ENCODE data around the gene RAB40B.

Gene RAB40B

GRCh38 chr17:82649501-82650261, 48.8 kb downstream of the RAB40B start:
- no peak for DNase-seq (ENCODE audit: low read depth in 2 of 2)

GRCh38 chr17:82648742-82649331, 49.7 kb downstream of the RAB40B start:
- no peak for DNase-seq (ENCODE audit: low read depth in 2 of 2)

GRCh38 chr17:82648165-82648668, 50.3 kb downstream of the RAB40B start, which contains the start of gene WDR45B:
TSS of gene WDR45B (minus strand) at chr17:82648444. CDS start at chr17:82648340, 104 bp downstream.
- DNase-seq (ENCODE audit: low read depth in 2 of 2): peak; percentile 87 to 91

- peak; percentile 15 to 20 for DNase-seq (ENCODE audit: low read depth in 2 of 2)
Measured at GRCh38 chr17:82647593-82648164, 50.8 kb downstream of the RAB40B start.

- no peak for DNase-seq (ENCODE audit: low read depth in 2 of 2)
Measured at GRCh38 chr17:82645516-82645915, 53.0 kb downstream of the RAB40B start.

GRCh38 chr17:82644148-82644547, 54.4 kb downstream of the RAB40B start:
- no peak for DNase-seq (ENCODE audit: low read depth in 2 of 2)

GRCh38 chr17:82642022-82642421, 56.5 kb downstream of the RAB40B start:
- DNase-seq (ENCODE audit: low read depth in 2 of 2): no peak

- no peak for DNase-seq (ENCODE audit: low read depth in 2 of 2)
Measured at GRCh38 chr17:82640036-82640435, 58.5 kb downstream of the RAB40B start.

DNA sequence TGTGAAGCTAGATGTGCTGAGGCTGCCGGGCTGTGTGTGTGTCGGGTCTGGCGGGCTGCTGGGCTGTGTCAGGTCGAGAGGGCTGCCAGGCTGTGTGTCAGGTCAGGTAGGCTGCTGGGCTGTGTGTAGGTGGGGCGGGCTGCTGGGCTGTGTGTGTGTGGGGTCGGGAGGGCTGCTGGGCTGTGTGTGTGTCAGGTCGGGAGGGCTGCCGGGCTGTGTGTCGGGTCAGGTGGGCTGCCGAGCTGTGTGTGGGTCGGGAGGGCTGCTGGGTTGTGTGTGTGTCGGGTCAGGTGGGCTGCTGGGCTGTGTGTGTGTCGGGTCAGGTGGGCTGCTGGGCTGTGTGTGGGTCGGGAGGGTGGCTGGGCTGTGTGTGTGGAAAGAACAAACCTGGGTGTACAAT, 58.9 kb downstream of the RAB40B start:
- DNase-seq (ENCODE audit: low read depth in 2 of 2): no peak

GRCh38 chr17:82638183-82638773, 60.2 kb downstream of the RAB40B start:
- DNase-seq (ENCODE audit: low read depth in 2 of 2): no peak

GRCh38 chr17:82636626-82637598, 61.6 kb downstream of the RAB40B start:
- no peak for DNase-seq (ENCODE audit: low read depth in 2 of 2)

DNA sequence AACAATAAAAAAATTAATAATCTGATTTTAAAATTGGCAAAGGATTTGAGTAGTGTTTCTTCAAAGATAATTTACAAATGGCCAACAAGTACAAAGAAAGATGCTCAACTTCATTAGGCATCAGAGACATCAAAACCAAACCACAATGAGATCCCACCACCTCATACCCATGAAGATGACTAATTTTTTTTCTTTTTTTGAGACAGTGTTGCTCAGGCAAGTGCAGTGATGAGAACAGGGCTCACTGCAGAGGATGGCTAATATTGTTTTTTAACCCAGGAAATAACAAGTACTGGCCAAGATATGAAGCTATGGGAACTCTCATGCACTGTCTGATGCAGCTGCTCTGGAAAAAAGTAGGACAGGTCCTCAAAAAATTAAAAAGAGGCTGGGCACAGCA, 65.2 kb downstream of the RAB40B start:
- DNase-seq (ENCODE audit: low read depth in 2 of 2): no peak

GRCh38 chr17:82632451-82632850, 66.0 kb downstream of the RAB40B start:
- no peak for DNase-seq (ENCODE audit: low read depth in 2 of 2)

DNA sequence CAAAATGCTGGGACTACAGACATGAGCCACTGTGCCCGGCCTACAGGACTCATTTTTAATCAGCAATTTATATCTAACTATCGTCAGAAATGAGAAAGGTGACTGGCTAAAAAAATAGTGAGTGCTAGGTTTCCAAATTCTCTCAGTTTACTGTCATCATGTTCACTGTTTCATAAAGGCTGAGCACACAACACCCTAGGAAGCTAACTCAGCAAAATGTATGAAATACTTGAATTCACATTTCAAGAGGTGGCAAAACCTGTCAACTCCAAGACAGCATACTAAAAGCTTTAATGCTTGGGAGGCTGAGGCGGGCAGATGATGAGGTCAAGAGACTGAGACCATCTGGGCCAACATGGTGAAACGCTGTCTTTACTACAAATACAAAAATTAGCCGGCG, 67.0 kb downstream of the RAB40B start:
- DNase-seq (ENCODE audit: low read depth in 2 of 2): no peak

- no peak for DNase-seq (ENCODE audit: low read depth in 2 of 2)
Measured at GRCh38 chr17:82630212-82630611, 68.3 kb downstream of the RAB40B start.

GRCh38 chr17:82629748-82630147, 68.8 kb downstream of the RAB40B start:
- DNase-seq (ENCODE audit: low read depth in 2 of 2): no peak

GRCh38 chr17:82627405-82627804, 71.1 kb downstream of the RAB40B start:
- no peak for DNase-seq (ENCODE audit: low read depth in 2 of 2)

DNA sequence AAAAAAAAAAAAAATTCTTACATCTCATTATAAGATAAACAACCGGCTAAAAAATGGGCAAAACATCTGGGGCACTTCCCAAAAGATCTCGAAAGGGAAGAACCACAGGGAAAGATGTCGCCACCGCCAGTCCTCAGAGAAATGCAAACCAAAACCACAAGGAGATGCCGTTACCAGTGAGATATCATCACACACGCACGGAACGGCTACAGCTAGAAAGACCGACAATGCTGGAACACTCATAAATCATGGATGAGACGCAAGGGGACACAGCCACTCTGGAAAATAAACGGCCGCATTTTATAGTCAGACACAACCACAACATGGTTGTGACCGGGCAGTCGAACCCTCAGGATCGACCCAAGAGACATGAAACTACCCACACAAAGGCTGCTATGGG, 74.8 kb downstream of the RAB40B start:
- DNase-seq (ENCODE audit: low read depth in 2 of 2): no peak

DNA sequence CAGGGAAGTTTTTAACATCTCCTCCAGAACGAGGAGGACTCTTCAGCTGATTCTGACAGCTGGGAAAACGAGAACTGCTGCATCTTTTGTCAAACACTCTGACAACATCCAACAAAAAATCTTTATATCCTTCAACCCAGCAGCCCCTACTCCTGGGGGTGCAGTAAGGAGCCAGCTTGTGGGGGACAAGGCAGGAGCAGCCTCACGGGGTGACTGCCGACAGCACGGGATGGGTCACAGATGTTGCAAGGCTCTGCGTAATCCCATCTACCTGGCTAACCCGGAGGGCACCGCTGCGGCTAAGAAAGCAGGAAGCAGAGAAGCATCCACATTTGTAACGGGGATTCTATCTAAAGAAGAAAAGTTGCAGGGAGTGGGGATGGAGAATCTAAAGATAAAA, 78.9 kb downstream of the RAB40B start:
- no peak for DNase-seq (ENCODE audit: low read depth in 2 of 2)

GRCh38 chr17:82619211-82619610, 79.3 kb downstream of the RAB40B start:
- no peak for DNase-seq (ENCODE audit: low read depth in 2 of 2)

GRCh38 chr17:82616021-82616711, 82.3 kb downstream of the RAB40B start:
- no peak for DNase-seq (ENCODE audit: low read depth in 2 of 2)

Data from stimulated activated CD8-positive, alpha-beta memory T cell treated with anti-CD3 and anti-CD28 coated beads, Interleukin-15, amount 100 ng/mL, for 48 hours (primary cell).